Panc1 (cell line): ENCODE data around the gene HTR4. TPM values are rescaled to one million over a fixed set of nuclear protein-coding genes. Genes with fewer than 3 reads are reported as not detected.

ENCODE experiments used
- ATAC-seq: fragments of 200-7000 bp; cut with Tn5 transposase; 2 replicates; pipeline ENCODE4 v1.9.1; 2020; ENCODE audit warnings: mild to moderate bottlenecking, moderate library complexity
- BruUV-seq: library from RNA; stranded (reverse); fragments of 400-500 nt; replicated peaks from 2 replicates; lab custom pipeline; 2021; lab: Mats Ljungman, UMichigan
- CTCF ChIA-PET: fragments of 300-600 bp; sonication (Branson Sonifier 250); formaldehyde crosslinking; loops from one replicate; lab custom pipeline; 2022; ENCODE audit warnings: antibody characterized with exemption; lab: Charles Lee
- POLR2A ChIA-PET: fragments of 300-600 bp; sonication (Branson Sonifier 250); formaldehyde crosslinking; loops from one replicate; lab custom pipeline; 2022; ENCODE audit warnings: antibody characterized with exemption; lab: Charles Lee
- DNase-seq: peaks from one replicate; pipeline ENCODE4 v3.0.0-alpha.2; 2010; ENCODE audit warnings: low read depth, low spot score
- H3K27ac ChIP-seq: 2 replicates; pipeline ENCODE4 v1.5.1; 2011; ENCODE audit warnings: mild to moderate bottlenecking, low read length, inconsistent platforms
- H3K27me3 ChIP-seq: fragments of 200-500 bp; sonication (Bioruptor generic); 2 replicates; pipeline ENCODE4 v1.6.0; 2014; ENCODE audit warnings: low read length, inconsistent platforms; ENCODE audit not compliant: control insufficient read depth, insufficient read depth
- H3K36me3 ChIP-seq: fragments of 200-500 bp; sonication (Bioruptor generic); 2 replicates; pipeline ENCODE4 v1.5.1; 2014; ENCODE audit warnings: inconsistent platforms, mild to moderate bottlenecking, low read length, moderate library complexity; ENCODE audit not compliant: control insufficient read depth, insufficient read depth
- H3K4me1 ChIP-seq: 2 replicates; pipeline ENCODE4 v1.5.1; 2011; ENCODE audit warnings: inconsistent platforms, mild to moderate bottlenecking, low read length, moderate library complexity; ENCODE audit not compliant: control insufficient read depth, insufficient read depth
- H3K4me3 ChIP-seq, 2 experiments: 2 replicates each; pipeline ENCODE4 v1.5.1; 2011 to 2012; ENCODE audit warnings: low read depth in 2 of 2, low read length in 2 of 2, mild to moderate bottlenecking in 2 of 2, inconsistent platforms in 1 of 2, moderate library complexity in 1 of 2
- H3K9me3 ChIP-seq: fragments of 200-500 bp; sonication (Bioruptor generic); 2 replicates; pipeline ENCODE4 v1.5.1; 2014; ENCODE audit warnings: low read depth, mild to moderate bottlenecking, inconsistent platforms, low read length, moderate library complexity; ENCODE audit not compliant: control insufficient read depth, insufficient read depth
- POLR2AphosphoS5 ChIP-seq: IDR thresholded peaks from 2 replicates; pipeline ENCODE4 v1.6.1; 2012; ENCODE audit warnings: mild to moderate bottlenecking, low read depth, low read length, moderate library complexity
- SIN3A ChIP-seq: IDR thresholded peaks from 2 replicates; pipeline ENCODE4 v1.6.1; 2012; ENCODE audit warnings: low read depth, mild to moderate bottlenecking, low read length, moderate library complexity, borderline replicate concordance; ENCODE audit not compliant: insufficient read depth
- TCF7L2 ChIP-seq: IDR thresholded peaks from 2 replicates; pipeline ENCODE4 v1.6.1; 2011; ENCODE audit warnings: mild to moderate bottlenecking, low read depth, low read length, inconsistent platforms
- in situ Hi-C: cut with HindIII; loops from 2 replicates; pipeline ENCODE4 v1.10.0; 2016; ENCODE audit warnings: low sequenced_read_pairs, low pct_unique_long_range_greater_than_20kb
- intact Hi-C: fragments of 100-400 bp; cut with micrococcal nuclease; formaldehyde crosslinking; loops from one replicate; pipeline ENCODE4 v1.10.0; 2022; ENCODE audit not compliant: unreplicated experiment
- total RNA-seq: library from RNA; stranded (reverse); gene quantifications from one replicate; pipeline ENCODE4 v1.2.1, GENCODE V29; 2021; ENCODE audit not compliant: unreplicated experiment
- TF ChIP-seq, protein P1 (sequence below): fragments of 450-650 bp; IDR thresholded peaks from 2 replicates; pipeline ENCODE4 v1.5.1; 2017; ENCODE audit warnings: mild to moderate bottlenecking
- TF ChIP-seq, protein P2 (sequence below), 2 experiments: IDR thresholded peaks; 2 replicates each; pipeline ENCODE4 v1.6.1; 2011 to 2012; ENCODE audit warnings: low read depth in 2 of 2, control low read depth in 1 of 2, low read length in 1 of 2, mild to moderate bottlenecking in 1 of 2, moderate library complexity in 1 of 2; ENCODE audit not compliant: insufficient read depth in 1 of 2

The HTR4 gene
- total RNA-seq, 1 experiment from 2014 or later = not detected

DNA sequence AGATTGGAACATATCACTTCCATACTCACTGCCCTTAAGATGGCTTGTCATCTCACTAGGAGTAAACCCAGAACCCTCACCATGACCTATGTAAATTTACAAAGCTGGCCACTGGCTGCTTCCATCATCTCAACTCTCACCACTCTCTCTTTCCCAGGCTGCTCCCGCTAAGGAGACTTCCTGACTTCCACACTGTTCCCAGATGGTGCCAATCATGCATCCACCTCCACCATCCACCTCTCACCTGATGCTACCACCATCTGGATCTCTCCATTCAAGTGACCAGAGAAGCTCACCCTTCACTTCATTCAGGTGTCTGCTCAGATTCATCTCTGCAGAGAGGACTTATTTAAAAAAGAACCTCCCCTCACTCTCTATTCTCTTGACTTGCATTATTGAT lies 91.3 kb downstream of the HTR4 start:
- Histone ChIP-seq H3K27me3 (no peaks in the 10 kb centered on the region), H3K27ac (no peak overlapping the region), H3K4me1 (no peaks in the 10 kb centered on the region), H3K9me3 (no peaks in the 10 kb centered on the region), H3K36me3 (no peaks in the 10 kb centered on the region), H3K4me3 (no peak overlapping the region)
- BruUV-seq = no TSS peak
- ChIA-PET CTCF (no interaction called here), POLR2A (no interaction called here)
- ATAC-seq = no peak
- no peak for TF ChIP-seq POLR2AphosphoS5
- TF ChIP-seq, protein P1, sequence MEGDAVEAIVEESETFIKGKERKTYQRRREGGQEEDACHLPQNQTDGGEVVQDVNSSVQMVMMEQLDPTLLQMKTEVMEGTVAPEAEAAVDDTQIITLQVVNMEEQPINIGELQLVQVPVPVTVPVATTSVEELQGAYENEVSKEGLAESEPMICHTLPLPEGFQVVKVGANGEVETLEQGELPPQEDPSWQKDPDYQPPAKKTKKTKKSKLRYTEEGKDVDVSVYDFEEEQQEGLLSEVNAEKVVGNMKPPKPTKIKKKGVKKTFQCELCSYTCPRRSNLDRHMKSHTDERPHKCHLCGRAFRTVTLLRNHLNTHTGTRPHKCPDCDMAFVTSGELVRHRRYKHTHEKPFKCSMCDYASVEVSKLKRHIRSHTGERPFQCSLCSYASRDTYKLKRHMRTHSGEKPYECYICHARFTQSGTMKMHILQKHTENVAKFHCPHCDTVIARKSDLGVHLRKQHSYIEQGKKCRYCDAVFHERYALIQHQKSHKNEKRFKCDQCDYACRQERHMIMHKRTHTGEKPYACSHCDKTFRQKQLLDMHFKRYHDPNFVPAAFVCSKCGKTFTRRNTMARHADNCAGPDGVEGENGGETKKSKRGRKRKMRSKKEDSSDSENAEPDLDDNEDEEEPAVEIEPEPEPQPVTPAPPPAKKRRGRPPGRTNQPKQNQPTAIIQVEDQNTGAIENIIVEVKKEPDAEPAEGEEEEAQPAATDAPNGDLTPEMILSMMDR = no peak
- TF ChIP-seq, protein P2, sequence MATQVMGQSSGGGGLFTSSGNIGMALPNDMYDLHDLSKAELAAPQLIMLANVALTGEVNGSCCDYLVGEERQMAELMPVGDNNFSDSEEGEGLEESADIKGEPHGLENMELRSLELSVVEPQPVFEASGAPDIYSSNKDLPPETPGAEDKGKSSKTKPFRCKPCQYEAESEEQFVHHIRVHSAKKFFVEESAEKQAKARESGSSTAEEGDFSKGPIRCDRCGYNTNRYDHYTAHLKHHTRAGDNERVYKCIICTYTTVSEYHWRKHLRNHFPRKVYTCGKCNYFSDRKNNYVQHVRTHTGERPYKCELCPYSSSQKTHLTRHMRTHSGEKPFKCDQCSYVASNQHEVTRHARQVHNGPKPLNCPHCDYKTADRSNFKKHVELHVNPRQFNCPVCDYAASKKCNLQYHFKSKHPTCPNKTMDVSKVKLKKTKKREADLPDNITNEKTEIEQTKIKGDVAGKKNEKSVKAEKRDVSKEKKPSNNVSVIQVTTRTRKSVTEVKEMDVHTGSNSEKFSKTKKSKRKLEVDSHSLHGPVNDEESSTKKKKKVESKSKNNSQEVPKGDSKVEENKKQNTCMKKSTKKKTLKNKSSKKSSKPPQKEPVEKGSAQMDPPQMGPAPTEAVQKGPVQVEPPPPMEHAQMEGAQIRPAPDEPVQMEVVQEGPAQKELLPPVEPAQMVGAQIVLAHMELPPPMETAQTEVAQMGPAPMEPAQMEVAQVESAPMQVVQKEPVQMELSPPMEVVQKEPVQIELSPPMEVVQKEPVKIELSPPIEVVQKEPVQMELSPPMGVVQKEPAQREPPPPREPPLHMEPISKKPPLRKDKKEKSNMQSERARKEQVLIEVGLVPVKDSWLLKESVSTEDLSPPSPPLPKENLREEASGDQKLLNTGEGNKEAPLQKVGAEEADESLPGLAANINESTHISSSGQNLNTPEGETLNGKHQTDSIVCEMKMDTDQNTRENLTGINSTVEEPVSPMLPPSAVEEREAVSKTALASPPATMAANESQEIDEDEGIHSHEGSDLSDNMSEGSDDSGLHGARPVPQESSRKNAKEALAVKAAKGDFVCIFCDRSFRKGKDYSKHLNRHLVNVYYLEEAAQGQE (IDR thresholded peaks at IDR 0.05; ENCODE audit: insufficient read depth in 1 of 2, low read depth in 2 of 2, low read length in 1 of 2) = no peak
- no peak for TF ChIP-seq SIN3A
- TF ChIP-seq TCF7L2 = no peak
- in situ Hi-C loops = no loop called here
- intact Hi-C loops = no loop called here
- no peak for DNase-seq

DNA sequence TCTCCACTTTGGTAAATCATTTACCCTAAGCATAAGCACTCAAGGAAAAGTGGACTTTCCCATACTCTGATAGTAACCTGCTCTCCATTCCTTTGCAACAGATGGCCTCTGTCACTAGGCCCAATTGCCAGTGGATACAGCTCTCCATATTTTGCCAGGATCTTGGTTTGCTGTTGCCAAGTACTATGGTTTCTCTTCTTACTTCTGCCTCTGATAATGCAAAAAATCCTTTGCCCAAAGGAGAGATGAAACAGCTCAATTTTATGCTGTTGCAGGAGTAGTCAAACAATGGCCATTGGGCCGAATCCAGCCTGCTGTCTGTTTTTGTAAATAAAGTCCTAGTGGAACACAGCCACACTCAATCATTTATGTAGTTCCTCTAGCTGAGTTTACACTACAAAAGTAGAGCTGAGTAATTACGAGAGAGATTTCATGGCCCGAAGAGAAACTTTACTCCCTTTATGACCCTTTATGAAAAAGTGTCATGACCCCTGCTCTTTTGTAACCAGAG lies 92.5 kb downstream of the HTR4 start:
- H3K9me3 ChIP-seq = no peaks in the 10 kb centered on the region
- intact Hi-C loops (no loop called here), in situ Hi-C loops (no loop called here)
- H3K27ac ChIP-seq = no peak overlapping the region
- DNase-seq = no peak
- H3K4me1 ChIP-seq = no peaks in the 10 kb centered on the region
- ChIA-PET CTCF (no interaction called here), POLR2A (no interaction called here)
- H3K36me3 ChIP-seq = no peaks in the 10 kb centered on the region
- no TSS peak for BruUV-seq
- H3K27me3 ChIP-seq = no peaks in the 10 kb centered on the region
- no peak for TF ChIP-seq POLR2AphosphoS5
- TF ChIP-seq, protein P1 = no peak
- no peak for TF ChIP-seq TCF7L2
- TF ChIP-seq SIN3A = no peak
- TF ChIP-seq, protein P2 (IDR thresholded peaks at IDR 0.05; ENCODE audit: insufficient read depth in 1 of 2, low read depth in 2 of 2, low read length in 1 of 2) = no peak
- no peak overlapping the region for H3K4me3 ChIP-seq
- ATAC-seq = no peak
